HCT116 (cell line): ENCODE results near the gene PHKA2. TPM values are rescaled to one million over a fixed set of nuclear protein-coding genes. Genes with fewer than 3 reads are reported as not detected.

Experiments
- ATAC-seq: fragments of 200-7000 bp; cut with Tn5 transposase; 2 replicates; pipeline ENCODE4 v1.9.1; 2020; ENCODE audit warnings: mild to moderate bottlenecking, moderate library complexity
- BruUV-seq: library from RNA; stranded (reverse); fragments of 400-500 nt; replicated peaks from 2 replicates; lab custom pipeline; 2021; lab: Mats Ljungman, UMichigan
- CTCF ChIA-PET: fragments of 300-600 bp; sonication (Branson Sonifier 250); formaldehyde crosslinking; loops from one replicate; lab custom pipeline; 2021; ENCODE audit warnings: antibody characterized with exemption; lab: Charles Lee
- POLR2A ChIA-PET: fragments of 300-600, 350-600 bp; sonication (Branson Sonifier 250); formaldehyde crosslinking; loops from one replicate; lab custom pipeline; 2021; ENCODE audit warnings: antibody characterized with exemption; lab: Charles Lee
- RAD21 ChIA-PET, 2 experiments: fragments of 300-600 bp; sonication (Branson Sonifier 250); formaldehyde crosslinking; loops; one replicate each; lab custom pipeline; 2023; ENCODE audit warnings: low total read pairs in 2 of 2; ENCODE audit not compliant: uncharacterized antibody in 2 of 2, unreplicated experiment in 2 of 2, low non-redundant PET in 1 of 2; lab: Charles Lee
- DNase-seq: peaks from one replicate; pipeline ENCODE4 v3.0.0-alpha.2; 2010; ENCODE audit warnings: low read depth, low spot score
- H2AFZ ChIP-seq: fragments of 200-600 bp; shearing (Covaris generic), sonication (generic); 2 replicates; pipeline ENCODE4 v1.6.1; 2017; ENCODE audit warnings: low read depth, mixed run types, mixed read lengths, antibody characterized with exemption, low read length; ENCODE audit not compliant: poor library complexity, severe bottlenecking
- H3K27ac ChIP-seq: 2 replicates; pipeline ENCODE4 v1.5.1; 2012; ENCODE audit warnings: low read depth, low read length
- H3K27me3 ChIP-seq: fragments of 200-600 bp; sonication (generic); 2 replicates; pipeline ENCODE4 v1.6.1; 2016; ENCODE audit warnings: mixed run types, low read length, mixed read lengths; ENCODE audit not compliant: insufficient read depth
- H3K36me3 ChIP-seq, 2 experiments: fragments of 200-500 bp in 1 of 2; fragments of 200-600 bp in 1 of 2; sonication (Bioruptor generic) in 1 of 2; sonication (generic) in 1 of 2; 2 replicates each; pipeline versions ENCODE4 v1.5.1 to v1.6.1; 2014 to 2016; ENCODE audit warnings: low read length in 2 of 2, inconsistent platforms in 1 of 2, mixed read lengths in 1 of 2, mixed run types in 1 of 2; ENCODE audit not compliant: insufficient read depth in 2 of 2, control insufficient read depth in 1 of 2
- H3K4me1 ChIP-seq, 2 experiments: fragments of 200-600 bp in 1 of 2; sonication (generic) in 1 of 2; 2 replicates each; pipeline versions ENCODE4 v1.5.1 to v1.6.1; 2012 to 2017; ENCODE audit warnings: low read length in 2 of 2, inconsistent platforms in 1 of 2, mild to moderate bottlenecking in 1 of 2, mixed read lengths in 1 of 2, mixed run types in 1 of 2, moderate library complexity in 1 of 2; ENCODE audit not compliant: insufficient read depth in 2 of 2, control insufficient read depth in 1 of 2
- H3K4me2 ChIP-seq: fragments of 200-600 bp; sonication (generic); 2 replicates; pipeline ENCODE4 v1.6.1; 2017; ENCODE audit warnings: mixed run types, low read length, mixed read lengths
- H3K4me3 ChIP-seq, 2 experiments: fragments of 200-600 bp in 1 of 2; sonication (generic) in 1 of 2; replicated peaks in 1 of 2; 2 replicates each; pipeline ENCODE4 v1.5.1; 2011 to 2016; ENCODE audit warnings: low read length in 2 of 2, control low read depth in 1 of 2, low read depth in 1 of 2, mild to moderate bottlenecking in 1 of 2, mixed read lengths in 1 of 2, mixed run types in 1 of 2
- H3K79me2 ChIP-seq: fragments of 200-600 bp; sonication (generic); 2 replicates; pipeline ENCODE4 v1.6.1; 2017; ENCODE audit warnings: mild to moderate bottlenecking, mixed run types, low read length, moderate library complexity, mixed read lengths; ENCODE audit not compliant: insufficient read depth
- H3K9ac ChIP-seq: fragments of 200-600 bp; sonication (generic); 2 replicates; pipeline ENCODE4 v1.6.1; 2016; ENCODE audit warnings: low read length, mixed read lengths
- H3K9me2 ChIP-seq: fragments of 200-600 bp; sonication (generic), shearing (Covaris generic); 2 replicates; pipeline ENCODE4 v1.6.1; 2017; ENCODE audit warnings: mixed run types, mild to moderate bottlenecking, moderate library complexity; ENCODE audit not compliant: insufficient read depth
- H3K9me3 ChIP-seq, 2 experiments: fragments of 200-500 bp in 1 of 2; fragments of 200-600 bp in 1 of 2; sonication (Bioruptor generic) in 1 of 2; sonication (generic) in 1 of 2; 2 replicates each; pipeline ENCODE4 v1.6.1; 2014 to 2017; ENCODE audit warnings: low read length in 2 of 2, mixed read lengths in 2 of 2, inconsistent platforms in 1 of 2, low read depth in 1 of 2, mild to moderate bottlenecking in 1 of 2, mixed run types in 1 of 2, moderate library complexity in 1 of 2; ENCODE audit not compliant: control insufficient read depth in 1 of 2, insufficient read depth in 1 of 2
- H4K20me1 ChIP-seq: fragments of 200-600 bp; sonication (generic), shearing (Covaris generic); 2 replicates; pipeline ENCODE4 v1.6.1; 2017; ENCODE audit warnings: mixed run types, mild to moderate bottlenecking, moderate library complexity; ENCODE audit not compliant: insufficient read depth
- CBX3 ChIP-seq: IDR thresholded peaks from 2 replicates; pipeline ENCODE4 v1.6.1; 2012; ENCODE audit warnings: low read depth
- CEBPB ChIP-seq: IDR thresholded peaks from 2 replicates; pipeline ENCODE4 v1.6.1; 2012; ENCODE audit warnings: low read depth
- ELF1 ChIP-seq: IDR thresholded peaks from 2 replicates; pipeline ENCODE4 v1.6.1; 2012; ENCODE audit warnings: low read depth, borderline replicate concordance
- FOSL1 ChIP-seq: IDR thresholded peaks from 2 replicates; pipeline ENCODE4 v1.6.1; 2012; ENCODE audit warnings: low read depth
- JUND ChIP-seq: IDR thresholded peaks from 2 replicates; pipeline ENCODE4 v1.6.1; 2012
- MAX ChIP-seq: IDR thresholded peaks from 2 replicates; pipeline ENCODE4 v1.6.1; 2012
- POLR2AphosphoS5 ChIP-seq: IDR thresholded peaks from 2 replicates; pipeline ENCODE4 v1.6.1; 2011; ENCODE audit warnings: mild to moderate bottlenecking, low read depth, low read length, moderate library complexity
- SP1 ChIP-seq: IDR thresholded peaks from 2 replicates; pipeline ENCODE4 v1.6.1; 2012; ENCODE audit warnings: low read depth
- SRF ChIP-seq: IDR thresholded peaks from 2 replicates; pipeline ENCODE4 v1.6.1; 2012; ENCODE audit warnings: low read depth
- TCF7L2 ChIP-seq: IDR thresholded peaks from 2 replicates; pipeline ENCODE4 v1.7.0; 2011; ENCODE audit warnings: borderline replicate concordance, inconsistent platforms; ENCODE audit not compliant: insufficient read depth, insufficient read length; ENCODE audit errors: extremely low read depth
- YY1 ChIP-seq: IDR thresholded peaks from 2 replicates; pipeline ENCODE4 v1.6.1; 2011; ENCODE audit warnings: low read length, low read depth, moderate library complexity, mild to moderate bottlenecking; ENCODE audit not compliant: insufficient replicate concordance; ENCODE audit errors: extremely low read depth
- ZFX ChIP-seq: fragments of 450-650 bp; IDR thresholded peaks from 2 replicates; pipeline ENCODE4 v1.6.1; 2017
- ZNF274 ChIP-seq: fragments of 200-500 bp; sonication (Bioruptor generic); IDR thresholded peaks from 2 replicates; pipeline ENCODE4 v1.6.1; 2014; ENCODE audit warnings: mild to moderate bottlenecking, low read depth, low read length, inconsistent platforms
- intact Hi-C: fragments of 100-400 bp; cut with micrococcal nuclease; formaldehyde crosslinking; loops from 2 replicates; pipeline ENCODE4 v1.10.0; 2022
- total RNA-seq: library from RNA; stranded (reverse); gene quantifications from one replicate; pipeline ENCODE4 v1.2.1, GENCODE V29; 2021; ENCODE audit not compliant: unreplicated experiment
- TF ChIP-seq, protein P1 (sequence below), 3 experiments: fragments of 200-600 bp in 1 of 3; sonication (generic) in 1 of 3; IDR thresholded peaks in 2 of 3; conservative IDR thresholded peaks in 1 of 3; 2 replicates each; pipeline ENCODE4 v1.5.1; 2012 to 2017; ENCODE audit warnings: low read depth in 2 of 3, low read length in 2 of 3, antibody characterized with exemption in 1 of 3, borderline replicate concordance in 1 of 3, control low read depth in 1 of 3, mild to moderate bottlenecking in 1 of 3, mixed read lengths in 1 of 3, mixed run types in 1 of 3, moderate library complexity in 1 of 3; ENCODE audit not compliant: insufficient read depth in 1 of 3
- TF ChIP-seq, protein P2 (sequence below): IDR thresholded peaks from 2 replicates; pipeline ENCODE4 v1.6.1; 2012; ENCODE audit warnings: low read depth

PHKA2 gene
- total RNA-seq, 1 experiment from 2014 or later, result 23.8 TPM

- TF ChIP-seq MAX (no peak), ZFX (no peak), FOSL1 (no peak)
- H3K9me2 ChIP-seq, result no peaks in the 10 kb centered on the region
- no peak for ATAC-seq
- H3K4me3 ChIP-seq, result no peak overlapping the region
- H3K27ac ChIP-seq, result no peak overlapping the region
- POLR2A ChIA-PET, result no interaction called here
- intact Hi-C loops, result loop anchor here (10.0 kb wide), 1 partner anchor 66 kb away; no protein-coding TSS in a partner anchor
- no peaks in the 10 kb centered on the region for H3K4me1 ChIP-seq
- no peaks in the 10 kb centered on the region for H4K20me1 ChIP-seq
- no peaks in the 10 kb centered on the region for H3K9me3 ChIP-seq
- no peaks in the 10 kb centered on the region for H3K27me3 ChIP-seq
- no TSS peak for BruUV-seq
- RAD21 ChIA-PET, result no interaction called here
- H3K4me2 ChIP-seq, result no peak overlapping the region
- CTCF ChIA-PET, result no interaction called here
- H3K79me2 ChIP-seq, result no peaks in the 10 kb centered on the region
- H3K9ac ChIP-seq, result no peak overlapping the region
- no peak overlapping the region for H2AFZ ChIP-seq
- DNase-seq, result no peak
- H3K36me3 ChIP-seq, result no peaks in the 10 kb centered on the region; a peak in 2 of 4 replicates
Measured at GRCh38 chrX:18938710-18939109, 45.2 kb downstream of the PHKA2 start.

DNA sequence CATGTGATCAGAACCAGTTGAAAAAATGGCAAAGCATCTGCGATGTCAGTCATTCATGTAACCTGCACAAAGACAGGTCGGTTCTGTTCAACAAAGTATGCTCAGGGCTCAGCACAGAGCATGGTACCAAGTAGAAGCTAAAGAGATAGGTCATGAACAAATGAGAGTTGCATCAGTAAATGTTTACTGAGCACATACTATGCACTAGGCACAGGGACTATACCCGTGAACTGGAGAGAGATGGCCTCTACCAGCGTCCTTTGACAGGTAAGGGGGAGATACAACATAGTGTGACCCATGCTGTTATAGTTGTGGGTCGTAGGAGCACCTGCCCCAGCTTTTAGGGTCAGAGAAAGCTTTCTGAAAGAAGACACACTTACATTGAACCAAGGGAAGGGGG lies 46.7 kb downstream of the PHKA2 start:
- no TSS peak for BruUV-seq
- Histone ChIP-seq H3K36me3 (no peaks in the 10 kb centered on the region; a peak in 2 of 4 replicates), H3K4me1 (no peaks in the 10 kb centered on the region), H3K4me2 (no peak overlapping the region), H2AFZ (no peak overlapping the region), H3K9me3 (no peaks in the 10 kb centered on the region), H3K27me3 (no peaks in the 10 kb centered on the region), H3K27ac (no peak overlapping the region), H3K4me3 (no peak overlapping the region), H3K9ac (no peak overlapping the region), H3K9me2 (no peaks in the 10 kb centered on the region), H3K79me2 (no peaks in the 10 kb centered on the region), H4K20me1 (no peaks in the 10 kb centered on the region)
- intact Hi-C loops, result loop anchor here (10.0 kb wide), 1 partner anchor 68 kb away; no protein-coding TSS in a partner anchor
- POLR2A ChIA-PET, result no interaction called here
- no peak for ATAC-seq
- CTCF ChIA-PET, result no interaction called here
- RAD21 ChIA-PET, result no interaction called here
- no peak for TF ChIP-seq JUND
- TF ChIP-seq, protein P1, sequence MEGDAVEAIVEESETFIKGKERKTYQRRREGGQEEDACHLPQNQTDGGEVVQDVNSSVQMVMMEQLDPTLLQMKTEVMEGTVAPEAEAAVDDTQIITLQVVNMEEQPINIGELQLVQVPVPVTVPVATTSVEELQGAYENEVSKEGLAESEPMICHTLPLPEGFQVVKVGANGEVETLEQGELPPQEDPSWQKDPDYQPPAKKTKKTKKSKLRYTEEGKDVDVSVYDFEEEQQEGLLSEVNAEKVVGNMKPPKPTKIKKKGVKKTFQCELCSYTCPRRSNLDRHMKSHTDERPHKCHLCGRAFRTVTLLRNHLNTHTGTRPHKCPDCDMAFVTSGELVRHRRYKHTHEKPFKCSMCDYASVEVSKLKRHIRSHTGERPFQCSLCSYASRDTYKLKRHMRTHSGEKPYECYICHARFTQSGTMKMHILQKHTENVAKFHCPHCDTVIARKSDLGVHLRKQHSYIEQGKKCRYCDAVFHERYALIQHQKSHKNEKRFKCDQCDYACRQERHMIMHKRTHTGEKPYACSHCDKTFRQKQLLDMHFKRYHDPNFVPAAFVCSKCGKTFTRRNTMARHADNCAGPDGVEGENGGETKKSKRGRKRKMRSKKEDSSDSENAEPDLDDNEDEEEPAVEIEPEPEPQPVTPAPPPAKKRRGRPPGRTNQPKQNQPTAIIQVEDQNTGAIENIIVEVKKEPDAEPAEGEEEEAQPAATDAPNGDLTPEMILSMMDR (IDR thresholded peaks at IDR 0.05 in 2 of 3, conservative IDR thresholded peaks at IDR 0.05 in 1 of 3; ENCODE audit: borderline replicate concordance in 1 of 3, insufficient read depth in 1 of 3, low read depth in 2 of 3, low read length in 2 of 3), result no peak
- TF ChIP-seq SP1, result no peak
- no peak for TF ChIP-seq POLR2AphosphoS5
- no peak for TF ChIP-seq CBX3
- TF ChIP-seq MAX, result no peak
- TF ChIP-seq TCF7L2, result no peak
- TF ChIP-seq ZNF274, result no peak
- TF ChIP-seq YY1, result no peak
- no peak for TF ChIP-seq ELF1
- no peak for TF ChIP-seq SRF
- no peak for TF ChIP-seq CEBPB
- TF ChIP-seq, protein P2, sequence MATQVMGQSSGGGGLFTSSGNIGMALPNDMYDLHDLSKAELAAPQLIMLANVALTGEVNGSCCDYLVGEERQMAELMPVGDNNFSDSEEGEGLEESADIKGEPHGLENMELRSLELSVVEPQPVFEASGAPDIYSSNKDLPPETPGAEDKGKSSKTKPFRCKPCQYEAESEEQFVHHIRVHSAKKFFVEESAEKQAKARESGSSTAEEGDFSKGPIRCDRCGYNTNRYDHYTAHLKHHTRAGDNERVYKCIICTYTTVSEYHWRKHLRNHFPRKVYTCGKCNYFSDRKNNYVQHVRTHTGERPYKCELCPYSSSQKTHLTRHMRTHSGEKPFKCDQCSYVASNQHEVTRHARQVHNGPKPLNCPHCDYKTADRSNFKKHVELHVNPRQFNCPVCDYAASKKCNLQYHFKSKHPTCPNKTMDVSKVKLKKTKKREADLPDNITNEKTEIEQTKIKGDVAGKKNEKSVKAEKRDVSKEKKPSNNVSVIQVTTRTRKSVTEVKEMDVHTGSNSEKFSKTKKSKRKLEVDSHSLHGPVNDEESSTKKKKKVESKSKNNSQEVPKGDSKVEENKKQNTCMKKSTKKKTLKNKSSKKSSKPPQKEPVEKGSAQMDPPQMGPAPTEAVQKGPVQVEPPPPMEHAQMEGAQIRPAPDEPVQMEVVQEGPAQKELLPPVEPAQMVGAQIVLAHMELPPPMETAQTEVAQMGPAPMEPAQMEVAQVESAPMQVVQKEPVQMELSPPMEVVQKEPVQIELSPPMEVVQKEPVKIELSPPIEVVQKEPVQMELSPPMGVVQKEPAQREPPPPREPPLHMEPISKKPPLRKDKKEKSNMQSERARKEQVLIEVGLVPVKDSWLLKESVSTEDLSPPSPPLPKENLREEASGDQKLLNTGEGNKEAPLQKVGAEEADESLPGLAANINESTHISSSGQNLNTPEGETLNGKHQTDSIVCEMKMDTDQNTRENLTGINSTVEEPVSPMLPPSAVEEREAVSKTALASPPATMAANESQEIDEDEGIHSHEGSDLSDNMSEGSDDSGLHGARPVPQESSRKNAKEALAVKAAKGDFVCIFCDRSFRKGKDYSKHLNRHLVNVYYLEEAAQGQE, result no peak
- TF ChIP-seq, all 23 proteins: peak for 0
- DNase-seq, result no peak
